Measurements from ENCODE around the gene DRC1.

DNA sequence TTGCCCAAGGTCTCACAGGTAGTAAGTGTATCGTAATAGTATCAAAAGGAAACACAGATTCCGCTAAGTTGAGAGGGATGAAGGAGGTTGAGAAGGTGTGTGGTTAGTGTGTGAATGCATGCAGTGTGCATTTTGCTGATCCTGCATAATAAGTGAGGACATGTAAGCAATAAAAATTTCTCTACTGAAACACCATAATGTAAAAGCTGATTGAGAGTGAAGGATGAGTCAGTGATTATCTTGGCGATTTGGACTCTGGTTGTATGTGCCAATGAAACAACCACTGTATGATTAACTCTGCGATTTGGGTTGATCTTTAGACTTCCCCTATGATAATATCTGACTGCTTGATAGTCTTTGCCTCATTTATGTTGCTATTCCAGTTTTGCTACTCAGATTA is 38.4 kb upstream of the DRC1 start:
- TF ChIP-seq POLR2AphosphoS5 (IDR thresholded peaks at IDR 0.05) (no peak), EP300 (IDR thresholded peaks at IDR 0.05) (no peak)
- TF ChIP-seq, protein P1, sequence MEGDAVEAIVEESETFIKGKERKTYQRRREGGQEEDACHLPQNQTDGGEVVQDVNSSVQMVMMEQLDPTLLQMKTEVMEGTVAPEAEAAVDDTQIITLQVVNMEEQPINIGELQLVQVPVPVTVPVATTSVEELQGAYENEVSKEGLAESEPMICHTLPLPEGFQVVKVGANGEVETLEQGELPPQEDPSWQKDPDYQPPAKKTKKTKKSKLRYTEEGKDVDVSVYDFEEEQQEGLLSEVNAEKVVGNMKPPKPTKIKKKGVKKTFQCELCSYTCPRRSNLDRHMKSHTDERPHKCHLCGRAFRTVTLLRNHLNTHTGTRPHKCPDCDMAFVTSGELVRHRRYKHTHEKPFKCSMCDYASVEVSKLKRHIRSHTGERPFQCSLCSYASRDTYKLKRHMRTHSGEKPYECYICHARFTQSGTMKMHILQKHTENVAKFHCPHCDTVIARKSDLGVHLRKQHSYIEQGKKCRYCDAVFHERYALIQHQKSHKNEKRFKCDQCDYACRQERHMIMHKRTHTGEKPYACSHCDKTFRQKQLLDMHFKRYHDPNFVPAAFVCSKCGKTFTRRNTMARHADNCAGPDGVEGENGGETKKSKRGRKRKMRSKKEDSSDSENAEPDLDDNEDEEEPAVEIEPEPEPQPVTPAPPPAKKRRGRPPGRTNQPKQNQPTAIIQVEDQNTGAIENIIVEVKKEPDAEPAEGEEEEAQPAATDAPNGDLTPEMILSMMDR (IDR thresholded peaks at IDR 0.05): no peak
